Endodermal cell (in vitro differentiated cells): ENCODE results near the gene MRPS12. TPM values are rescaled to one million over a fixed set of nuclear protein-coding genes. Genes with fewer than 3 reads are reported as not detected.

Experiments
- DNase-seq: peaks from one replicate; pipeline ENCODE4 v3.0.0-alpha.2; 2017
- H3K27ac ChIP-seq: 2 replicates; pipeline ENCODE4 v1.5.1; 2013; ENCODE audit warnings: mild to moderate bottlenecking, low read depth, low read length, moderate library complexity
- H3K27me3 ChIP-seq: 2 replicates; pipeline ENCODE4 v1.6.1; 2013; ENCODE audit warnings: mild to moderate bottlenecking, low read length, moderate library complexity; ENCODE audit not compliant: insufficient read depth, control insufficient read depth, poor library complexity, severe bottlenecking
- H3K36me3 ChIP-seq: 2 replicates; pipeline ENCODE4 v1.7.0; 2013; ENCODE audit warnings: mild to moderate bottlenecking, low read length, moderate library complexity; ENCODE audit not compliant: control insufficient read depth, insufficient read depth
- H3K4me1 ChIP-seq: one replicate; pipeline ENCODE4 v1.7.0; 2013; ENCODE audit warnings: low read length; ENCODE audit not compliant: control insufficient read depth, insufficient read depth
- H3K4me3 ChIP-seq: 2 replicates; pipeline ENCODE4 v1.5.1; 2013; ENCODE audit warnings: mild to moderate bottlenecking, low read length, moderate library complexity
- H3K9ac ChIP-seq: 2 replicates; pipeline ENCODE4 v1.6.1; 2013; ENCODE audit warnings: mild to moderate bottlenecking, low read length, moderate library complexity; ENCODE audit not compliant: poor library complexity, severe bottlenecking; ENCODE audit errors: extremely low read depth
- H3K9me3 ChIP-seq: 2 replicates; pipeline ENCODE4 v1.6.1; 2013; ENCODE audit warnings: mild to moderate bottlenecking, low read length, moderate library complexity; ENCODE audit not compliant: control insufficient read depth
- H3K27ac Mint-ChIP-seq: 2 replicates; pipeline ENCODE4 v1.8.0; 2020; ENCODE audit warnings: mixed read lengths
- H3K27me3 Mint-ChIP-seq: 2 replicates; pipeline ENCODE4 v1.8.0; 2021; ENCODE audit warnings: mild to moderate bottlenecking, mixed read lengths; ENCODE audit not compliant: insufficient read depth
- H3K36me3 Mint-ChIP-seq: 2 replicates; pipeline ENCODE4 v1.8.0; 2020; ENCODE audit warnings: low read depth, mixed read lengths
- H3K4me1 Mint-ChIP-seq: 2 replicates; pipeline ENCODE4 v1.8.0; 2020; ENCODE audit warnings: mixed read lengths
- H3K4me3 Mint-ChIP-seq: 2 replicates; pipeline ENCODE4 v1.8.0; 2020; ENCODE audit warnings: mild to moderate bottlenecking, moderate library complexity, mixed read lengths
- H3K9me3 Mint-ChIP-seq: 2 replicates; pipeline ENCODE4 v1.8.0; 2020; ENCODE audit warnings: mild to moderate bottlenecking, mixed read lengths
- CTCF ChIP-seq: fragments of 200-600 bp; sonication (generic); conservative IDR thresholded peaks from 2 replicates; pipeline ENCODE4 v1.5.0; 2021; ENCODE audit warnings: antibody characterized with exemption, mild to moderate bottlenecking
- WGBS, 2 experiments: methylation state at CpG; one replicate each; pipeline versions ENCODE4 v1.1.5 to v1.1.7; 2013; ENCODE audit warnings: missing lambda C conversion rate in 2 of 2, mixed read lengths in 1 of 2; ENCODE audit not compliant: insufficient coverage in 1 of 2, insufficient read length in 1 of 2; 5-methylcytosine and 5-hydroxymethylcytosine counted together
- total RNA-seq, 2 donors: library from RNA; stranded (reverse); fragmentation: NEBNext Ultra II Directional in 1 of 2; extraction: Animal tissue kit (Norgen Biotek cat#: 25700) in 1 of 2; gene quantifications; 2 replicates in 1 of 2; 3 replicates in 1 of 2; pipeline ENCODE4 v1.2.1, GENCODE V29; 2021

Gene MRPS12
- total RNA-seq, 2 donors from 2014 or later, result 37.5 to 38.3 TPM

GRCh38 chr19:38945562-38946228 lies 15.0 kb downstream of the MRPS12 start:
- Histone ChIP-seq H3K4me3 (no peak overlapping the region), H3K4me1 (no peaks in the 10 kb centered on the region), H3K27ac (no peak overlapping the region), H3K36me3 (peaks cover 15% of the 10 kb centered on the region), H3K9me3 (no peaks in the 10 kb centered on the region), H3K27me3 (no peaks in the 10 kb centered on the region), H3K9ac (no peak overlapping the region)
- Mint-ChIP-seq H3K27me3 (peaks cover 15% of the 10 kb centered on the region), H3K4me3 (no peak overlapping the region), H3K9me3 (peaks cover 6% of the 10 kb centered on the region), H3K36me3 (peaks cover 36% of the 10 kb centered on the region), H3K4me1 (no peaks in the 10 kb centered on the region), H3K27ac (no peak overlapping the region)
- no peak for TF ChIP-seq CTCF
- DNase-seq, result peak; percentile 60
- WGBS, 2 experiments, result 80 to 95% methylated on average over 1 to 3 of the region's 3 CpGs

GRCh38 chr19:38946229-38947010 lies 15.7 kb downstream of the MRPS12 start:
- 88 to 91% methylated on average over 11 of the region's 11 CpGs for WGBS, 2 experiments
- TF ChIP-seq CTCF, result no peak
- H3K9me3 Mint-ChIP-seq, result peaks cover 6% of the 10 kb centered on the region
- Histone ChIP-seq H3K27me3 (no peaks in the 10 kb centered on the region), H3K27ac (no peak overlapping the region), H3K36me3 (peaks cover 15% of the 10 kb centered on the region), H3K4me1 (no peaks in the 10 kb centered on the region), H3K9me3 (no peaks in the 10 kb centered on the region), H3K4me3 (no peak overlapping the region), H3K9ac (no peak overlapping the region)
- no peaks in the 10 kb centered on the region for H3K4me1 Mint-ChIP-seq
- no peak overlapping the region for H3K4me3 Mint-ChIP-seq
- H3K27me3 Mint-ChIP-seq, result peaks cover 16% of the 10 kb centered on the region
- H3K27ac Mint-ChIP-seq, result no peak overlapping the region
- no peak for DNase-seq
- H3K36me3 Mint-ChIP-seq, result peaks cover 38% of the 10 kb centered on the region

- 51 to 60% methylated on average over 39 to 72 of the region's 72 CpGs for WGBS, 2 experiments
Measured at GRCh38 chr19:38949580-38950367, 19.0 kb downstream of the MRPS12 start.

More at GRCh38 chr19:38949580-38950367, 19.0 kb downstream of the MRPS12 start:
- TF ChIP-seq CTCF, result no peak
- H3K36me3 Mint-ChIP-seq, result peaks cover 37% of the 10 kb centered on the region
- H3K27me3 ChIP-seq, result no peaks in the 10 kb centered on the region
- peaks cover 15% of the 10 kb centered on the region for H3K36me3 ChIP-seq
- H3K4me3 Mint-ChIP-seq, result peak overlapping the region; percentile 57
- peak; percentile 99 for DNase-seq
- H3K9me3 ChIP-seq, result no peaks in the 10 kb centered on the region
- no peak overlapping the region for H3K4me3 ChIP-seq
- H3K4me1 Mint-ChIP-seq, result peaks cover 12% of the 10 kb centered on the region
- H3K27ac Mint-ChIP-seq, result peak overlapping the region; percentile 21
- H3K9me3 Mint-ChIP-seq, result peaks cover 6% of the 10 kb centered on the region
- no peaks in the 10 kb centered on the region for H3K4me1 ChIP-seq
- H3K27me3 Mint-ChIP-seq, result peaks cover 25% of the 10 kb centered on the region
- H3K9ac ChIP-seq, result no peak overlapping the region
- no peak overlapping the region for H3K27ac ChIP-seq
